ENCODE data around the gene IGLL5.

DNA sequence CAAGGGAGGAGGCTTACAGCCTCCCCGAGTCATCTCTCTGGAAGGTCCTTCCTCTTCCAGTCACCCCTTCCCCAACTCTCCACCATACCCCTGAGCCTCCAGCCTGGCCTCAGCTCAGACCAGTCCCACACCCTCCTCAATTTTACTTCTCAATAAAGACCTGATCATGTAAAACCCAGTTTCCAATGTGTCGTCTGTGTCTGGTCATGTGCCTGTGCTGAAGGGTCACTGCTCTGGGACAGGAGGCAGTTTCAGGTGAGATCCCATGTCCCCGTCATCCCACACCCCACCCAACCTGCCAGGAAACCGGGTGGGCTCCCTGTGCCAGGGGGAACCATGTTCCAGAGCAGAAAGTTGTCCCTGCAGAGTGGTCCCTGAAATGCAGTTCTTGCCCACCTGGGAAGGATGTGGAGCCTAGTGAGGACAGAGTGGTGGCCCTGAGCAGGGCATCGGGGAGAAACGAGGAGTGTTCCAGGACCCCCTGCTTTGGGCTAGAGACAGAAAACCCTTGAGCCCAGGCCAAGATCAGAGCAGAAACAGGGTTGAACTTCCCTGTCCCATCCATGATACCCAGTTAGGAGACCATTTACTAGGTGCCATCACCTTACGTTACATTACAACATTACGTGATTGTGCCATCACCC is 19.4 kb downstream of the IGLL5 start:
- TF ChIP-seq EZH2 (IDR thresholded peaks at IDR 0.05; ENCODE audit: insufficient read depth, low read length), result no peak
- TF ChIP-seq, protein P1, sequence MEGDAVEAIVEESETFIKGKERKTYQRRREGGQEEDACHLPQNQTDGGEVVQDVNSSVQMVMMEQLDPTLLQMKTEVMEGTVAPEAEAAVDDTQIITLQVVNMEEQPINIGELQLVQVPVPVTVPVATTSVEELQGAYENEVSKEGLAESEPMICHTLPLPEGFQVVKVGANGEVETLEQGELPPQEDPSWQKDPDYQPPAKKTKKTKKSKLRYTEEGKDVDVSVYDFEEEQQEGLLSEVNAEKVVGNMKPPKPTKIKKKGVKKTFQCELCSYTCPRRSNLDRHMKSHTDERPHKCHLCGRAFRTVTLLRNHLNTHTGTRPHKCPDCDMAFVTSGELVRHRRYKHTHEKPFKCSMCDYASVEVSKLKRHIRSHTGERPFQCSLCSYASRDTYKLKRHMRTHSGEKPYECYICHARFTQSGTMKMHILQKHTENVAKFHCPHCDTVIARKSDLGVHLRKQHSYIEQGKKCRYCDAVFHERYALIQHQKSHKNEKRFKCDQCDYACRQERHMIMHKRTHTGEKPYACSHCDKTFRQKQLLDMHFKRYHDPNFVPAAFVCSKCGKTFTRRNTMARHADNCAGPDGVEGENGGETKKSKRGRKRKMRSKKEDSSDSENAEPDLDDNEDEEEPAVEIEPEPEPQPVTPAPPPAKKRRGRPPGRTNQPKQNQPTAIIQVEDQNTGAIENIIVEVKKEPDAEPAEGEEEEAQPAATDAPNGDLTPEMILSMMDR (IDR thresholded peaks at IDR 0.05; ENCODE audit: insufficient read depth, low read depth, low read length), result no peak
